A549 (cell line): ENCODE measurements around the gene CNTFR. TPM values are rescaled to one million over a fixed set of nuclear protein-coding genes. Genes with fewer than 3 reads are reported as not detected.

ENCODE experiments used
- ATAC-seq, 2 experiments: fragments of 200-7000 bp in 1 of 2; fragments of >200 bp in 1 of 2; cut with Nextera tagmentation in 1 of 2; cut with Tn5 transposase in 1 of 2; 3 replicates each; pipeline versions ENCODE4 v1.8.0 to v1.9.1; 2018 to 2020; ENCODE audit warnings: mild to moderate bottlenecking in 1 of 2, moderate library complexity in 1 of 2
- CTCF ChIA-PET: fragments of 300-600 bp; sonication (Branson Sonifier 250); formaldehyde crosslinking; extraction: SDS; loops from one replicate; lab custom pipeline; 2021; ENCODE audit warnings: antibody characterized with exemption, inconsistent platforms; lab: Yijun Ruan, JAX
- POLR2A ChIA-PET: fragments of 350-600 bp; formaldehyde crosslinking; extraction: SDS; loops from one replicate; lab custom pipeline; 2021; ENCODE audit warnings: antibody characterized with exemption, inconsistent platforms; lab: Yijun Ruan, JAX
- DNase-seq, 2 experiments: peaks; one replicate each; pipeline versions ENCODE4 v3.0.0 to v3.0.0-alpha.2; 2011 to 2016; ENCODE audit warnings: low read depth in 1 of 2, low spot score in 1 of 2
- FAIRE-seq: peaks from 2 replicates; lab custom pipeline; 2011; peaks lifted over from hg19 to GRCh38; lab: Jason Lieb, UNC
- H3K27ac ChIP-seq, 2 experiments: fragments of >200 bp; sonication (Bioruptor Twin); formaldehyde crosslinking; 3 replicates each; pipeline ENCODE4 v1.5.1; 2016 to 2017
- H3K4me1 ChIP-seq: fragments of >200 bp; sonication (Bioruptor Twin); formaldehyde crosslinking; 3 replicates; pipeline ENCODE4 v1.6.1; 2016
- H3K4me2 ChIP-seq: fragments of >200 bp; sonication (Bioruptor Twin); formaldehyde crosslinking; 3 replicates; pipeline ENCODE4 v1.6.1; 2016
- H3K4me3 ChIP-seq: fragments of >200 bp; sonication (Bioruptor Twin); formaldehyde crosslinking; 3 replicates; pipeline ENCODE4 v1.5.1; 2016
- H3K9me3 ChIP-seq: fragments of >200 bp; sonication (Bioruptor Twin); formaldehyde crosslinking; 3 replicates; pipeline ENCODE4 v1.6.1; 2016
- CBX8 ChIP-seq: fragments of 200-600 bp; sonication (generic); IDR thresholded peaks from 2 replicates; pipeline ENCODE4 v1.6.1; 2016
- CHD4 ChIP-seq: fragments of 200-600 bp; sonication (generic); IDR thresholded peaks from 2 replicates; pipeline ENCODE4 v1.6.1; 2016; ENCODE audit warnings: antibody characterized with exemption, mild to moderate bottlenecking, borderline replicate concordance
- EP300 ChIP-seq, 2 experiments: fragments of >200 bp; sonication (Bioruptor Twin); formaldehyde crosslinking; IDR thresholded peaks; 2 replicates in 1 of 2; 3 replicates in 1 of 2; pipeline ENCODE4 v1.6.1; 2016 to 2017
- ESRRA ChIP-seq: fragments of 150-350 bp; IDR thresholded peaks from 2 replicates; pipeline ENCODE4 v1.6.1; 2014; ENCODE audit warnings: mild to moderate bottlenecking, low read length, borderline replicate concordance
- HDAC2 ChIP-seq: fragments of 200-600 bp; sonication (generic); IDR thresholded peaks from 2 replicates; pipeline ENCODE4 v1.6.1; 2016
- HEYL ChIP-seq: fragments of 250-450 bp; sonication (Bioruptor Pico); IDR thresholded peaks from 2 replicates; pipeline ENCODE4 v1.8.0; 2021; ENCODE audit warnings: mild to moderate bottlenecking, moderate library complexity
- HOXB13 ChIP-seq: fragments of 250-450 bp; sonication (Bioruptor Pico); IDR thresholded peaks from 2 replicates; pipeline ENCODE4 v1.5.0; 2020; ENCODE audit warnings: low read depth, mild to moderate bottlenecking, moderate library complexity
- HOXB5 ChIP-seq: fragments of 250-450 bp; sonication (Bioruptor Pico); IDR thresholded peaks from 2 replicates; pipeline ENCODE4 v1.5.0; 2020; ENCODE audit warnings: mild to moderate bottlenecking, moderate library complexity
- JUN ChIP-seq, 2 experiments: fragments of >200 bp; sonication (Bioruptor Twin); formaldehyde crosslinking; IDR thresholded peaks; 2 replicates in 1 of 2; 3 replicates in 1 of 2; pipeline ENCODE4 v1.6.1; 2016 to 2017
- KDM1A ChIP-seq: fragments of 200-600 bp; sonication (generic); IDR thresholded peaks from 2 replicates; pipeline ENCODE4 v1.6.1; 2016; ENCODE audit warnings: low read depth, mild to moderate bottlenecking
- MAFK ChIP-seq: fragments of 450-650 bp; IDR thresholded peaks from 2 replicates; pipeline ENCODE4 v1.6.1; 2014; ENCODE audit not compliant: partially characterized antibody
- MAZ ChIP-seq: fragments of 150-350 bp; IDR thresholded peaks from 2 replicates; pipeline ENCODE4 v1.6.1; 2014; ENCODE audit warnings: antibody characterized with exemption, low read depth, low read length, borderline replicate concordance
- NFE2L2 ChIP-seq: fragments of 150-350 bp; conservative IDR thresholded peaks from 2 replicates; pipeline ENCODE4 v1.6.1; 2014; ENCODE audit warnings: low read length
- NR3C1 ChIP-seq: fragments of >200 bp; sonication (Bioruptor Twin); formaldehyde crosslinking; IDR thresholded peaks from 3 replicates; pipeline ENCODE4 v1.6.1; 2017
- POLR2A ChIP-seq: IDR thresholded peaks from 2 replicates; pipeline ENCODE4 v1.6.1; 2012; ENCODE audit warnings: mild to moderate bottlenecking, low read length
- RAD21 ChIP-seq, 2 experiments: fragments of >200 bp in 1 of 2; sonication (Bioruptor Twin) in 1 of 2; formaldehyde crosslinking in 1 of 2; IDR thresholded peaks in 1 of 2; conservative IDR thresholded peaks in 1 of 2; 2 replicates in 1 of 2; 3 replicates in 1 of 2; pipeline ENCODE4 v1.6.1; 2012 to 2018; ENCODE audit warnings: inconsistent platforms in 1 of 2
- RCOR1 ChIP-seq: fragments of 150-350 bp; IDR thresholded peaks from 2 replicates; pipeline ENCODE4 v1.6.1; 2014; ENCODE audit warnings: antibody characterized with exemption, low read length, low read depth
- TFCP2L1 ChIP-seq: fragments of 250-450 bp; sonication (Bioruptor Pico); IDR thresholded peaks from 2 replicates; pipeline ENCODE4 v1.5.0; 2021; ENCODE audit warnings: mild to moderate bottlenecking
- TP53 ChIP-seq: fragments of 250-450 bp; sonication (Bioruptor Pico); IDR thresholded peaks from 2 replicates; pipeline ENCODE4 v1.5.0; 2021; ENCODE audit warnings: mild to moderate bottlenecking, moderate library complexity
- ZFP36 ChIP-seq: fragments of 450-650 bp; IDR thresholded peaks from 2 replicates; pipeline ENCODE4 v1.6.1; 2014; ENCODE audit warnings: borderline replicate concordance; ENCODE audit not compliant: partially characterized antibody
- WGBS: methylation state at CpG from one replicate; pipeline ENCODE4 v1.1.6; 2017; ENCODE audit errors: missing lambda C conversion rate; 5-methylcytosine and 5-hydroxymethylcytosine counted together
- polyA plus RNA-seq, 4 experiments: library from polyadenylated mRNA; depleted of rRNA in 3 of 4; stranded (reverse); fragments of >200 nt; fragmentation: RNase III in 1 of 4; extraction: RNeasy Plus Mini Kit Qiagen cat#74134 plus additional on column Dnase treatment in 1 of 4; gene quantifications; 2 replicates in 3 of 4; 3 replicates in 1 of 4; pipeline ENCODE4 v1.2.3, GENCODE V29; 2011 to 2017
- TF ChIP-seq, protein P1 (sequence below): fragments of >200 bp; sonication (Bioruptor Twin); formaldehyde crosslinking; IDR thresholded peaks from 3 replicates; pipeline ENCODE4 v1.6.1; 2016
- TF ChIP-seq, protein P2 (sequence below): fragments of >200 bp; sonication (Bioruptor Twin); formaldehyde crosslinking; IDR thresholded peaks from 2 replicates; pipeline ENCODE4 v1.6.1; 2016
- TF ChIP-seq, protein P3 (sequence below): fragments of 450-650 bp; IDR thresholded peaks from 2 replicates; pipeline ENCODE4 v1.6.1; 2014; ENCODE audit warnings: antibody characterized with exemption
- TF ChIP-seq, protein P4 (sequence below): fragments of 200-600 bp; sonication (generic); IDR thresholded peaks from 2 replicates; pipeline ENCODE4 v1.6.1; 2016; ENCODE audit warnings: antibody characterized with exemption, mild to moderate bottlenecking, moderate library complexity
- TF ChIP-seq, protein P5 (sequence below): IDR thresholded peaks from 2 replicates; pipeline ENCODE4 v1.6.1; 2012; ENCODE audit warnings: low read depth, borderline replicate concordance
- TF ChIP-seq, protein P6 (sequence below): IDR thresholded peaks from 2 replicates; pipeline ENCODE4 v1.6.1; 2012
- TF ChIP-seq, protein P7 (sequence below): IDR thresholded peaks from 2 replicates; pipeline ENCODE4 v1.6.1; 2012

The CNTFR gene
- polyA plus RNA-seq, 2 of the 4 experiments (the other 2 are of a cell fraction): 0.09 TPM; not detected in 1

DNA sequence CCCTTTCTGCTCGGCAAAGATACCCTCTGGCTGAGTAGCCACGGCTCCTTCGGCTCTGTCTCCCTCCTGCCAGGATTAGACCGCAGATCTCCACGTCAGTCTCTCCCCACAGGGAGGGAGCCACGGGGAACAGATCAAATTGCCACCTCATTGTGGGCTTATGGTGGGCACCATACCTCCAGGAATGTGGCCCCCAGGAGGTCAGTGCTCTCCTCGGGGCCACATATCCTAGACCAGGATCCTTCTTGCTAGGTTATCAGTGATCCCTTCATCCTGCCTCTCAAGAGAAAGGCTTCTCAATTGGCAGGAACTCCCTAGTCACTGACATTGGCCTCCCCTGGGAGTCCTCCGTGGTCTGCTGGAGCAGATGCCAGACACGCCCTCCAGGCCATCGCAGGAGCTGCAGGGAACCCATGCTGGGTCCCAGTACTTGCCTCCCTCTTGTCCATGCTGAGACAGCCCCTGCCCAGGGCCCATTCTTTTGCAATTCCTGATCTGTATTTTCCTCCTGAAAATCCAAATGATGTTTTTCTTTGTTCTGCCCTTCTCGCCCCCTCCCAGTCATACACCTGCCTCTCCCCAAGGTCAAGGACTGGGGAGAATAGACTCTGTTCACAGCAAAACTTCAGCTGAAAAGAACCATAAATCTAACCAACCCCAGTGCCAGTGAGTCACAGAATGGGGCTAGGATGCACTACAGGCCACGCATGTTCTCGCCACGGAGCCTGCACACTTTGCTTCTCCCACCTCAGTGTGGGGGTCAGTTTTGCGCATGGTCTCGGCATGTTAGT lies 35.1 kb downstream of the CNTFR start:
- FAIRE-seq: no peak
- TF ChIP-seq, protein P1, sequence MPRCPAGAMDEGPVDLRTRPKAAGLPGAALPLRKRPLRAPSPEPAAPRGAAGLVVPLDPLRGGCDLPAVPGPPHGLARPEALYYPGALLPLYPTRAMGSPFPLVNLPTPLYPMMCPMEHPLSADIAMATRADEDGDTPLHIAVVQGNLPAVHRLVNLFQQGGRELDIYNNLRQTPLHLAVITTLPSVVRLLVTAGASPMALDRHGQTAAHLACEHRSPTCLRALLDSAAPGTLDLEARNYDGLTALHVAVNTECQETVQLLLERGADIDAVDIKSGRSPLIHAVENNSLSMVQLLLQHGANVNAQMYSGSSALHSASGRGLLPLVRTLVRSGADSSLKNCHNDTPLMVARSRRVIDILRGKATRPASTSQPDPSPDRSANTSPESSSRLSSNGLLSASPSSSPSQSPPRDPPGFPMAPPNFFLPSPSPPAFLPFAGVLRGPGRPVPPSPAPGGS: no peak
- no peak for TF ChIP-seq HOXB5 (CRISPR knock-in tag)
- no peak for TF ChIP-seq NR3C1
- TF ChIP-seq, protein P2, sequence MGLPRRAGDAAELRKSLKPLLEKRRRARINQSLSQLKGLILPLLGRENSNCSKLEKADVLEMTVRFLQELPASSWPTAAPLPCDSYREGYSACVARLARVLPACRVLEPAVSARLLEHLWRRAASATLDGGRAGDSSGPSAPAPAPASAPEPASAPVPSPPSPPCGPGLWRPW: no peak
- no peak for TF ChIP-seq RCOR1
- TF ChIP-seq HDAC2: no peak
- TF ChIP-seq TP53 (CRISPR knock-in tag): no peak
- no peak for TF ChIP-seq NFE2L2
- no peak for TF ChIP-seq HOXB13 (CRISPR knock-in tag)
- no peak for TF ChIP-seq EP300 (IDR thresholded peaks at IDR 0.05)
- TF ChIP-seq, protein P3, sequence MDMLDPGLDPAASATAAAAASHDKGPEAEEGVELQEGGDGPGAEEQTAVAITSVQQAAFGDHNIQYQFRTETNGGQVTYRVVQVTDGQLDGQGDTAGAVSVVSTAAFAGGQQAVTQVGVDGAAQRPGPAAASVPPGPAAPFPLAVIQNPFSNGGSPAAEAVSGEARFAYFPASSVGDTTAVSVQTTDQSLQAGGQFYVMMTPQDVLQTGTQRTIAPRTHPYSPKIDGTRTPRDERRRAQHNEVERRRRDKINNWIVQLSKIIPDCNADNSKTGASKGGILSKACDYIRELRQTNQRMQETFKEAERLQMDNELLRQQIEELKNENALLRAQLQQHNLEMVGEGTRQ: no peak
- TF ChIP-seq JUN (IDR thresholded peaks at IDR 0.05): no peak
- no peak for TF ChIP-seq KDM1A
- no peak for TF ChIP-seq HEYL (CRISPR knock-in tag)
- TF ChIP-seq MAZ: no peak
- TF ChIP-seq, all 56 proteins: peak for 0
- no peak overlapping the region for H3K27ac ChIP-seq
- no peak overlapping the region for H3K4me2 ChIP-seq
- H3K4me3 ChIP-seq: no peak overlapping the region
- H3K9me3 ChIP-seq: no peaks in the 10 kb centered on the region
- 62% methylated on average over 16 of the region's 16 CpGs for WGBS
- H3K4me1 ChIP-seq: peaks cover under 1% of the 10 kb centered on the region; the same call in 1 of the 3 replicates
- ATAC-seq: peak in 1 of 2 experiments; percentile 65; a peak in 3 of 6 replicates
- no peak for DNase-seq
- POLR2A ChIA-PET: no interaction called here
- CTCF ChIA-PET: interaction anchor here (0.8 to 6.6 kb wide), 4 partner anchors 7 to 80 kb away, joined by 3 to 57 read pairs (median 32); no protein-coding TSS in a partner anchor

DNA sequence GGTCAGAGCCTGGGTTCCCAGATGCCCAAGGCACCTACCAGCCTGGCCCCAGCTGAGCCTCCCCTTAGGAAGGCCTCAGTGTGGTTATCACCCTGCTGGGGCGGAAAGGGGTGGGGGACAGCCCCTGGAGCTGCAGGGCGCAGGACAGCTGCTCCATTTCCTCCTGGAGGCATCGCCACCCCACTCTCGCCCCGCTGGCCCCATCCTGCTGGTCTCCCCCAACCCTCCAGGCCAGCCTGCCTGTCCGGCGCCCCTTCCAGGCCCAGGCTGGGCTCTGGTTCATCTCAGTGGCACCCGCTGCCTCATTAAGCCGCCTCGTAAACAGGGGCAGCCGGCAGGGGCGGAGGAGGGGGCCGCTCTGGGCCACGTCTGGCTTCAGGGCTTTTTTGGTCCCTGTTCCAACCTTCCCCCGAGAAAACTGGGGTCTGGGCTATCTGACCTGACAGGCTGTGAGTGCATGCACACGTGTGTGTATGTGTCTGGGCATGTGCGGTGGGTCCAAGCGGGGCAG lies 36.0 kb downstream of the CNTFR start:
- ChIA-PET POLR2A (no interaction called here), CTCF (interaction anchor here (1.1 to 11.3 kb wide), 4 partner anchors 28 to 80 kb away, joined by 3 to 297 read pairs (median 90); partner anchors contain the start of gene CNTFR)
- no peaks in the 10 kb centered on the region for H3K9me3 ChIP-seq
- ATAC-seq (no peak), FAIRE-seq (no peak), DNase-seq (no peak)
- no peak overlapping the region for H3K27ac ChIP-seq
- no peak overlapping the region for H3K4me2 ChIP-seq
- no peaks in the 10 kb centered on the region for H3K4me1 ChIP-seq
- no peak overlapping the region for H3K4me3 ChIP-seq
- 76% methylated on average over 10 of the region's 18 CpGs for WGBS
- TF ChIP-seq, protein P1: no peak
- TF ChIP-seq, protein P4, sequence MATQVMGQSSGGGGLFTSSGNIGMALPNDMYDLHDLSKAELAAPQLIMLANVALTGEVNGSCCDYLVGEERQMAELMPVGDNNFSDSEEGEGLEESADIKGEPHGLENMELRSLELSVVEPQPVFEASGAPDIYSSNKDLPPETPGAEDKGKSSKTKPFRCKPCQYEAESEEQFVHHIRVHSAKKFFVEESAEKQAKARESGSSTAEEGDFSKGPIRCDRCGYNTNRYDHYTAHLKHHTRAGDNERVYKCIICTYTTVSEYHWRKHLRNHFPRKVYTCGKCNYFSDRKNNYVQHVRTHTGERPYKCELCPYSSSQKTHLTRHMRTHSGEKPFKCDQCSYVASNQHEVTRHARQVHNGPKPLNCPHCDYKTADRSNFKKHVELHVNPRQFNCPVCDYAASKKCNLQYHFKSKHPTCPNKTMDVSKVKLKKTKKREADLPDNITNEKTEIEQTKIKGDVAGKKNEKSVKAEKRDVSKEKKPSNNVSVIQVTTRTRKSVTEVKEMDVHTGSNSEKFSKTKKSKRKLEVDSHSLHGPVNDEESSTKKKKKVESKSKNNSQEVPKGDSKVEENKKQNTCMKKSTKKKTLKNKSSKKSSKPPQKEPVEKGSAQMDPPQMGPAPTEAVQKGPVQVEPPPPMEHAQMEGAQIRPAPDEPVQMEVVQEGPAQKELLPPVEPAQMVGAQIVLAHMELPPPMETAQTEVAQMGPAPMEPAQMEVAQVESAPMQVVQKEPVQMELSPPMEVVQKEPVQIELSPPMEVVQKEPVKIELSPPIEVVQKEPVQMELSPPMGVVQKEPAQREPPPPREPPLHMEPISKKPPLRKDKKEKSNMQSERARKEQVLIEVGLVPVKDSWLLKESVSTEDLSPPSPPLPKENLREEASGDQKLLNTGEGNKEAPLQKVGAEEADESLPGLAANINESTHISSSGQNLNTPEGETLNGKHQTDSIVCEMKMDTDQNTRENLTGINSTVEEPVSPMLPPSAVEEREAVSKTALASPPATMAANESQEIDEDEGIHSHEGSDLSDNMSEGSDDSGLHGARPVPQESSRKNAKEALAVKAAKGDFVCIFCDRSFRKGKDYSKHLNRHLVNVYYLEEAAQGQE: no peak
- TF ChIP-seq POLR2A (no peak), CBX8 (no peak), TFCP2L1 (CRISPR knock-in tag) (no peak), HDAC2 (no peak), MAFK (no peak), HOXB13 (CRISPR knock-in tag) (no peak), ESRRA (no peak), ZFP36 (no peak), RAD21 (conservative IDR thresholded peaks at IDR 0.05 in 1 of 2, IDR thresholded peaks at IDR 0.05 in 1 of 2) (no peak), CHD4 (no peak)
- TF ChIP-seq, protein P5, sequence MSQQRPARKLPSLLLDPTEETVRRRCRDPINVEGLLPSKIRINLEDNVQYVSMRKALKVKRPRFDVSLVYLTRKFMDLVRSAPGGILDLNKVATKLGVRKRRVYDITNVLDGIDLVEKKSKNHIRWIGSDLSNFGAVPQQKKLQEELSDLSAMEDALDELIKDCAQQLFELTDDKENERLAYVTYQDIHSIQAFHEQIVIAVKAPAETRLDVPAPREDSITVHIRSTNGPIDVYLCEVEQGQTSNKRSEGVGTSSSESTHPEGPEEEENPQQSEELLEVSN: no peak
- TF ChIP-seq, protein P6, sequence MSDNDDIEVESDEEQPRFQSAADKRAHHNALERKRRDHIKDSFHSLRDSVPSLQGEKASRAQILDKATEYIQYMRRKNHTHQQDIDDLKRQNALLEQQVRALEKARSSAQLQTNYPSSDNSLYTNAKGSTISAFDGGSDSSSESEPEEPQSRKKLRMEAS: no peak
- TF ChIP-seq, protein P2: no peak
- TF ChIP-seq, protein P7, sequence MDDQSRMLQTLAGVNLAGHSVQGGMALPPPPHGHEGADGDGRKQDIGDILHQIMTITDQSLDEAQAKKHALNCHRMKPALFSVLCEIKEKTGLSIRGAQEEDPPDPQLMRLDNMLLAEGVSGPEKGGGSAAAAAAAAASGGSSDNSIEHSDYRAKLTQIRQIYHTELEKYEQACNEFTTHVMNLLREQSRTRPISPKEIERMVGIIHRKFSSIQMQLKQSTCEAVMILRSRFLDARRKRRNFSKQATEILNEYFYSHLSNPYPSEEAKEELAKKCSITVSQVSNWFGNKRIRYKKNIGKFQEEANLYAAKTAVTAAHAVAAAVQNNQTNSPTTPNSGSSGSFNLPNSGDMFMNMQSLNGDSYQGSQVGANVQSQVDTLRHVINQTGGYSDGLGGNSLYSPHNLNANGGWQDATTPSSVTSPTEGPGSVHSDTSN: no peak
